HK-2 (cell line): ENCODE measurements around the gene SFXN5.
"Not testable (repeated sequence)": the region's sequence is repeated elsewhere in the genome, so short reads cannot be mapped to it uniquely, and the experiment has no call there.

Source experiments
- DNase-seq: peaks from one replicate; pipeline ENCODE4 v3.0.0-alpha.2; 2018; ENCODE audit not compliant: unreplicated experiment

SFXN5 gene

DNA sequence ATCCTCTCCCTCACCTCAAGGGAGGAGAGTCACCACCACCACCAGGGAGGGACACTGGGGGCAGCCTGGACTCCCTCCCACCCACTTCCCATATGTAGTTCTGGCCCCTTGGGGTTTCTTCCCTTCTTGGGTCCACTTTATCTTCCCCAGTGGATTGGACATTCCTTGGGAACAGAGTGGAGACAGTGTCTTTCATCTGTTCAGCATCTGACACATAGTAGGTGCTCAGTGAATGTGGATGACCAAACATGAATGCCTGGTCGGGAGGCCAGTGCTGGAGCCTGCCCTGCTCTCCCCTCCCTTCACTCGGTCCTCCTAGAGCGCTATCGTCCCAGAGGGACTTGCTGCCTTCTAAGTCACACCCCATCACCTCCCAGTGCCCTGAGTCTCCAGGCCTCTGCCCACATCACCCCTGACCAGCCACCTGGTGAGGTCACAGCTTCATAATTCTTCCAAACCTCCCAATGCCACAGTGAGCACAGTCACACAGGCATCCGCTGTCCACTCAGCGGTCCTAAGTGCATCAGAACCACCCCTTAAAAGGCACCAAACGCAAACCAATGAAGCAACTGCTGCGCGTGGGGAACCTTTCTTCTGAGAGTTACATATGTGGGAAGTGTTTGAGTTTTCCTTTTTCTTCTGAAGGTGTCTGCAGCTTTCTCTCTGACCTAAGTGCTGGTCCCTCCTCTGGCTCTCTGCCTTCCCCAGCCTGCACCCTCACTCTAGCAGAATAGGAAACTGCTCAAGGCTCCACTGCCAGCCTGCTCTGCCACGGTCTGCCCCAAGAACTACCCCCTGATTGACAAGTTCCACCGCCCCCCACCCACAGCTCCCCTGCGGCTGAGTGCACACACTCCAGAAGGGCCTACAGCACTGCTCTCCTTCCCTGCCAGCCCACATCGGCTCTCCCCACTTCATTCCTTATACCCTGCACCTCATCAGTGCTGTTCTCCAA lies 7.2 kb upstream of the SFXN5 start:
- DNase-seq: no peak

DNA sequence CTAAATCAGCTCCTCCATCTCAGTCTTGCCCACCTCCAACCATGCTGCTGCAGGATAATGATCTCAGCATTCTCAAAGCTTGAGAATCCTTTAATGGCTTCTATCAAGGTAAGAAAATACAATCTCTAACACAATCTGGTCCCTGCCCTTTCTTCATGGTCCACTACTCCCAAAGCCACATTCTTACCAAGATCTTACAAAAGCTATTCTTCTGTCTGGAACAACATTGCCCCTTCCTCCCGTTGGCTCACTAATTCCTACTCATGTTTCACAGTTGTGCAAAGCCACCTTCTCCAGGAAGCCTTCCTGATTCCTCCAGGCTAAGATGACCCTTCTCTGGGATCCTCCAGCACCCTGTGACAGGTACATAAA lies 5.9 kb upstream of the SFXN5 start:
- no peak for DNase-seq

GRCh38 chr2:73076701-73077423 lies 5.3 kb upstream of the SFXN5 start:
- DNase-seq: no peak

- no peak for DNase-seq
Observed at GRCh38 chr2:73075477-73076373, 4.2 kb upstream of the SFXN5 start.

DNA sequence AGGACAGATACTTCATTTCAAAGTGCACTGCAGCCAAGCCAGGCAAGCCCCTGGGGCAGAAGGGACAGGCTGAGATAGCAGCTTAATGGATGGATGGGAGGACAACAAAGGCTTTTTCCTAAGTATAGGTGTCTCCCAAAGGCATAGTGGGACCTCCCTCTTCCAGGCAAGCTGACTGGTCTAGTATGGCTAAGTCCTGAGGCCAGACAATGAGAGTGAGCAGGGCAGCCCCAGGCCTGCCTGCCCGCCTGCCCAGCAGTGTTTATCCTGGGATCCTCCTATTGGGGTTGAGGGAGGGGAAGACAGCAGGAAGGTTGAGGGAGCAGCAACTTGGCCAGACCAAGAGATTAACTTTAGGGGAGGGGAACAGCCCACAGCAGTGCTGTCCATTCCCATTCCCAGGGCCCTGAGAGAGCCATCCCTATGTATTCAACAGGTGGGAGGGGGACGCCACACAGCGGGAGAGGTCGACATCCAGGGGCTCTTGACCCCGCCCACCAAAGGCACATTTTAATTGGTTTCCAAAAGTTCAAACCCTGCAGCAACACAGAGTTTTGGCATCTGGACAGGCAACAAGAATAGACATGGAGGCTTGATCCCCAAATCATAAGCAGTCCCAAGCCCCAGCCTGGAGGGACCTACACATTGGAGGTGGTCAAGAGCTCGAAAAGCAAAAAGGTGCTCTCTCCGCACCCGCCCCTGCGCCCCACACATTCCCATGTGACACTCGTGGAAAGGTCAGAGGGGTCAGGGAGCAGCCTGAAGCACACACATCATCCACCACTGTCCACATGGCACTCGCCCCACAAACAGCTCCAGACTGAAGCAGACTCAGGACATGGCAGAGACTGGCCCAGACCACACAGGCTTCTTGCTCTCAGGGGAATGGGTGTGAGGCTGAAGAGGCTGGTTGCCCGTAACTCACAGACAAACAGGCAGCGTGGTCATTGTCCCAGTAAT lies 2.9 kb upstream of the SFXN5 start:
- no peak for DNase-seq

DNA sequence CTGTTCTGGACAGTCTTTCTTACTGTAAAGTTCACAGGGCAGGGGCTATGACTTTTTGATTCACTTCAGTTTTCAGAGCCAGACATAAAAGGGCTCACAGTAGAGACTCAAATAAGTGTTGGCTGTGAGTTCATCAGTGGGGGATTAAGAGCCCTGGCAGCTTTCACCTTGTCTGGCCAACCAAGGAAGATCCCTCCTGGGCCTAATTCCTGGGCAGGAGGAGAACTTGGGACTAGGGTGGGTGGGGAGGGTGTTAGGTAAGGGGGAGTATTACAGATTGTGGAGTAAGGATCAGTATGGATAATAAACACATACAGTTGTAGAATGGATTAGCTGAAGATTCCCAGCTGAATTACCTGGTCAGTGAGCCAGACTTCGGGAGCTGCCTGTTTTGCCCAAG lies 904 bp upstream of the SFXN5 start:
- no peak for DNase-seq

DNA sequence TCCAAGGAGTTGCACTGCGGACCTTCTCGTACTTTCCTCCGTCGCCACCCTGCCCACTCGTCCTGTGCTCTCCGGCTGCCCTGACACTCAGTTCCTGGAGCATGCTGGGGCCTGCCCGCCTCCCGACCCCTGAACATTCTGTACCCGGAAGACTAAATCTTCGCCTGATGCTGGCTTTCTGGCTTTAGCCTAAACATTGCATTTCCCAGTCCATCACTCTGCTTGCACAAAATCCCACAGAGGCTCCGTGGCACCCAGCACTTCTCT lies 550 bp upstream of the SFXN5 start:
- no peak for DNase-seq

DNA sequence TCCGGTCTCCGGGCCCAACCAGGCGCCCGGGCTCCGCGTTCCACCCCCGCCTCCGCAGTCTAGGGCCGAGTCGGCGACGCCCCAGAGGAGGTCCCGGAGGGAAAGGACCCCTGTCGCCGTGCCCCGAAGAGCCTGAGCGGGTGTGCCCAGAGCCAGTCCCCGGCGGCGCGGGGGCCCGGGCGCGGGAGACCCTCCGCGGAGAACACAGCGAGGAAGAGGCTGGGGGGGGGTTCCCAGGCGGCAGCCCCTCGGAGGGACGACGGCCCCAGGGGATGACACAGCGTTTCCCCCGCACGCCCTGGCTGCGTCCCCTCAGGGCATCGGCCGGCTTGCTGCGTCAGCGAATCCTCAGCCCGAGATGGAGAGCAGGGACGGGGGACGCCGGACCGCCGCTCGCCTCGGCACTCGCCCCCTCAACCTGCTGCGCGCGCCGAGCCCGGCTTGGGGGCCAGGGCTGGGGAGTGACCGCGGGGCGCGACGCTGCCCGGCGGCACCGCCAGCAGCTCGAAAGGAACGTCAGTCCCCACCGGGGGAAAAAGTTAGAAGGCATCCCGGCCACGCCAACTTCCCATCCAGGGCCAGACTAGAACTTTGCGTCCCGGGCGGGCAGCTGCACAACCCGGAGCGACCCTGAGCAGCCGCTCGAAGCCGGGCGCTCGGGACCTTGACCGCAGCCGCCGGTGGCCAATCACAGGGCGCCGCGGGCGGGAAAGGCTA lies 711 bp downstream of the SFXN5 start:
- DNase-seq: no peak

DNA sequence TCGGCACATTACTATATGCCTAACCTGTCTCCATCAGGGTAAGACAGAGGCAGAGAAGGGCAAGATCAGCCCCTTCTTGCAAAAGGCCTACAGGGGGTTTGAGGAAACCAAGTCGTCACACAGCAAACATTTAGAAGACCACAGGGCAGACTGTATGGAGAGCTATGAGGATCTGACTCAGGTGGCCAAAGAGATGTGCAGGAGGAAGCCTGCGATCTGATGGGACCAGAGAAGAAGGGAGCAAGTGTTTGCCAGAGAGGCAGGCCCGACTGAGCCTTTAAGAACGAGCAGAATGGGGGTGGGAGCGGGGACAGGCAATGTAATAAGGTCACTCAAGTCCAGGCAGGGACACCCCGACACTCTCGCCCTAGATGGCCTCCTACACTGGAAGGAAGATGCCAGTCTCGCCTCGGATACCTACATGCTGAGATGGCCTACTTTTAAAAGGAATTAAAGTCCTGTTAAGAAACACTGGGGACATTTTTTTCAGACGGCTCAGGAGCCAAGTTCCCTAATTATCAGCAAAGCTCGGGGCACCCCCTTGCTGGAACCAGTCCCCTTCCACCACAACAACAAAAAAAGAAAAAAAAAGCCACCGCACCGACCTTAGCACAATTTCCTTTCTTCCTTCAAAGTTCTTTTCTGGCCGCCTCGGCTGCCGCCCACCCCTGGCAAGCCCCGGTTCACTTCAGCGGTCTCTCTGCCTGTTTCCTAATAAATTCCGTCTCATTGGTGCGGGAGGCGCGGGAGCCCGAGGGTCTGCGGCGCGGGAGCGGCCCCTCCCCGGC lies 1.5 kb downstream of the SFXN5 start:
- no peak for DNase-seq

DNA sequence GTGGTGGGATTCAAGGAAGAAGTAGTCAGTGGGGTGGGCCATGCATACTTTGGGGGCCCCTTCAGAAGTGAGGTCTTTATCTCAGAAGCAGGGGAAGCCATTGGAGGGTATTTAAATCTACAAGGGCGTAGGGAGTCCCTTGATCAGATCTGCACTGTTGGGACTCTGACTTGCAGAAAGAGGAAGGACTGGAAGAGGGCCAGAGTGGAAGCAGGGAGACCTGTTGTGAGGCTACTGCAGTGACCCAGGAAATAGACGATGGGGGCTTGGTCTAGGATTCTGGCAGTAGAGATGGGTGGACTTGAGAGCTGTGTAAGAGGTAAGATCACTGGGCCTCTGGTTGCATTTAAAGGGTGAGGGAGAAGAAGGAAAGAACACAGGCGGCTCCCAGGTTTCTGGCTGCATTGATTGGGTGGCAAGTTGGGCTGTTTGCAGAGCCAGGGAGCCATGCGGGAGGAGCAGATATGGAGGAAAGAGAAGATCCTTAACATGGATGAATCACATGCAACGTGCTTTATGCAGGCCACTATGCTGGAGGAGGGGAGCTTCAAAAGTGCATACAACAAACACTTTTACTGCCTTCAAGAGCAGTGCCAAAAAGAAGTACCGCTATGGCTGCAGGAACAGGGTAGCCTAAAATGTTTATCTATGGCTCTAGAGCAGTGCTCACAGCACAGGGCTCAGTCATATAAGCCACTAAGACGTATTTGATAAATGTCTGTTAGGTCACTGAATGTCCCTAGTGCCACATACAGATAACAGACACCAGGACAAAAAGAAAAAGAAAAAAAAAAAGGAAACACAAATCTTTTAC lies 2.3 kb downstream of the SFXN5 start:
- DNase-seq: no peak

DNA sequence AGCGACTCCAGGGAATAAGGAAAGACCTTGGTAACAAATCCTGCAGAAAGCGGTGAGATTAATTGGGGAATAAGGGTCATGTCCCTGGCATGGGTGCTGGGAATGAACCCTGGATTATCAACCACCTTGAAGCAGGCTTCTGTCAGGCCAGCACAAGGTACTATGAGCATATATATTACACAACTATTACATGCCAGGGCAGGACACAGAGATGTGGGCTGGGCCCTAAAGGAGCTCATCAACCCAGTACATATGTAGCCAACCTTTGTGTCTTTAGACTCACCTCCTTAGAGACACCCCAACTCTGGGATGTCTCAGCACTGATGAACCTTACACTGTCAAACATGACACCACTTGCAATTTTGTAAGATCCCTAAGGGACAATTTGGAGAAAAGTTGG lies 3.4 kb downstream of the SFXN5 start:
- DNase-seq: no peak

GRCh38 chr2:73067043-73067442 lies 4.5 kb downstream of the SFXN5 start:
- DNase-seq: no peak

- not testable (repeated sequence) for DNase-seq
Observed at GRCh38 chr2:73065070-73065469, 6.4 kb downstream of the SFXN5 start.

DNA sequence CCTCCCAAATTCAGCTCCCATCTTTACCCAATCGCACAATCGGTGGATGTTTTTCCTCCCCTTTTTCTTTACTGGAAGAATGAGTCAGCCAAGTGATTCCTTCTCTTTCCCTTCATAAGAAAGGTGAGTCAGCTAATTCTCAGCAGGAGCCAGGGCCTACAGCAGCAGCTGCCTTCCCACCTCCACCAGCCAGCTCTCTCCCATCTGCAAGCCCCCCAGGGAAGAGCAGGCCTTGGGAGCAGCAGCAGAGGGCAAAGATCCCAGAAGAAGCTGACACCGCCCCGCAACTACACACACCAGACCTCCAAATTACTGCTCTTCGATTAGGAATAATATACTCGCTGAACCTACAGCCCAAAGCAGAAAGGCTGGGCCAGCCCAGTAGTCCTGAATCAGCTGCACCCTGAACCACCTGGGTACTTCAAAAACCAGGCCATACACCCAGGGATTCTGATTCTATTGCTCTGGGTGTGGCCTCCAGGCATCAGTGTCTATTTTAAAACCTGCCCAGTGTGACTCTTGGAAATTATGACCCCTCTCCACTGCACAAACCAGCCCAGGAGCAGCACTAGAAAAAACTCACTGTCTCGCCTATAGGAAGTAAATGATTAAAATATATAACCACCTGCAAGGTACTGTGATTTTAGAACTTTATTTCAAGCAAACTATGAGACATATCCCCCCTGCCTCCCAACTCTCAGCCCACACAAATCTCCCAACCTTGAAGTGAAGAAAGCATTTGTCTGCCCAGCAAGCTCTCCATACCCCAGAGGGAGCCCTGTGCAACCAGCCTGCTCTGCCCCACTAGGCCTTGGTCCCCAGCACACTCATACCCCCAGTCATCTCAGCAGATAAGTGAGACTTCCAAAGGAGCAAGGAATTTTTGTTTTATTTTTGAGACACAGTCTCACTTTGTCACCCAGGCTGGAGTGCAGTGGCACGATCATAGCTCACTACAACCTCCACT lies 7.3 kb downstream of the SFXN5 start:
- DNase-seq: peak; percentile 48

GRCh38 chr2:73063472-73063871 lies 8.0 kb downstream of the SFXN5 start:
- no peak for DNase-seq

- DNase-seq: no peak
Observed at GRCh38 chr2:73059106-73059505, 12.4 kb downstream of the SFXN5 start.

GRCh38 chr2:73054980-73055379 lies 16.5 kb downstream of the SFXN5 start:
- no peak for DNase-seq
